Measurements from ENCODE around the gene DNAJC5. TPM values are rescaled to one million over a fixed set of nuclear protein-coding genes. Genes with fewer than 3 reads are reported as not detected.
"Not testable (repeated sequence)": the region's sequence is repeated elsewhere in the genome, so short reads cannot be mapped to it uniquely, and the experiment has no call there.

Gene DNAJC5
- total RNA-seq, 3 donors from 2014 or later, result 57.5 to 65.9 (median 65.4) TPM

GRCh38 chr20:63911176-63911575 lies 16.2 kb downstream of the DNAJC5 start:
- DNase-seq, result peak; percentile 79 to 80 (median 79)
- H3K9me3 ChIP-seq, result no peaks in the 10 kb centered on the region
- no peaks in the 10 kb centered on the region for H3K36me3 ChIP-seq (ENCODE audit: low read depth)
- TF ChIP-seq, protein P1, sequence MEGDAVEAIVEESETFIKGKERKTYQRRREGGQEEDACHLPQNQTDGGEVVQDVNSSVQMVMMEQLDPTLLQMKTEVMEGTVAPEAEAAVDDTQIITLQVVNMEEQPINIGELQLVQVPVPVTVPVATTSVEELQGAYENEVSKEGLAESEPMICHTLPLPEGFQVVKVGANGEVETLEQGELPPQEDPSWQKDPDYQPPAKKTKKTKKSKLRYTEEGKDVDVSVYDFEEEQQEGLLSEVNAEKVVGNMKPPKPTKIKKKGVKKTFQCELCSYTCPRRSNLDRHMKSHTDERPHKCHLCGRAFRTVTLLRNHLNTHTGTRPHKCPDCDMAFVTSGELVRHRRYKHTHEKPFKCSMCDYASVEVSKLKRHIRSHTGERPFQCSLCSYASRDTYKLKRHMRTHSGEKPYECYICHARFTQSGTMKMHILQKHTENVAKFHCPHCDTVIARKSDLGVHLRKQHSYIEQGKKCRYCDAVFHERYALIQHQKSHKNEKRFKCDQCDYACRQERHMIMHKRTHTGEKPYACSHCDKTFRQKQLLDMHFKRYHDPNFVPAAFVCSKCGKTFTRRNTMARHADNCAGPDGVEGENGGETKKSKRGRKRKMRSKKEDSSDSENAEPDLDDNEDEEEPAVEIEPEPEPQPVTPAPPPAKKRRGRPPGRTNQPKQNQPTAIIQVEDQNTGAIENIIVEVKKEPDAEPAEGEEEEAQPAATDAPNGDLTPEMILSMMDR (IDR thresholded peaks at IDR 0.05), result no peak
- H3K4me3 ChIP-seq, result no peak overlapping the region
- intact Hi-C loops (cut with DNase I, micrococcal nuclease), result no loop called here
- peak; percentile 87 for ATAC-seq
- H3K4me1 ChIP-seq (ENCODE audit: low read depth), result peaks cover 45% of the 10 kb centered on the region

DNA sequence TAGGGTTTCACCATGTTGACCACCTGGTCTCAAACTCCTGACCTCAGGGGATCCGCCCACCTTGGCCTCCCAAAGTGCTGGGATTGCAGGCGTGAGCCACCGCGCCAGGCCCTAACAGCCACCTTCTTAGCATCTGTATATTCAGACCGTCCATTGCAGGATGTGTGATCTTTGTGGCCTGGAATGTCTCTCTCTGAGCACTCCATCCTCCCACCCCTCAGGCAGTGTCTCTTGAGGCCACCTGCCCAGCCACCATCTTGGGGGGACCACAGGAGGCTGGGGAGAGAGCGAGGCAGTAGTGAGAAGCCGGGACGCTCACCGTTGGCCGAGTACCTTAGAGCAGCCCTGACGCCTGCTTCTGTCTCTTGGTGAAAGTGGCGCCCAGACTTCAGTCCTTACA lies 18.8 kb downstream of the DNAJC5 start:
- no peaks in the 10 kb centered on the region for H3K9me3 ChIP-seq
- no peak overlapping the region for H3K4me3 ChIP-seq
- no peak for DNase-seq
- intact Hi-C loops (cut with DNase I, micrococcal nuclease), result no loop called here
- ATAC-seq, result no peak
- TF ChIP-seq, protein P1 (IDR thresholded peaks at IDR 0.05), result no peak
- H3K36me3 ChIP-seq (ENCODE audit: low read depth), result no peaks in the 10 kb centered on the region
- H3K4me1 ChIP-seq (ENCODE audit: low read depth), result peaks cover 26% of the 10 kb centered on the region

GRCh38 chr20:63915471-63915870 lies 20.5 kb downstream of the DNAJC5 start:
- H3K4me3 ChIP-seq, result no peak overlapping the region
- no peak for ATAC-seq
- H3K9me3 ChIP-seq, result no peaks in the 10 kb centered on the region
- DNase-seq, result no peak
- H3K4me1 ChIP-seq (ENCODE audit: low read depth), result peaks cover 12% of the 10 kb centered on the region
- H3K36me3 ChIP-seq (ENCODE audit: low read depth), result no peaks in the 10 kb centered on the region
- TF ChIP-seq, protein P1 (IDR thresholded peaks at IDR 0.05), result no peak
- intact Hi-C loops (cut with DNase I, micrococcal nuclease), result no loop called here

DNA sequence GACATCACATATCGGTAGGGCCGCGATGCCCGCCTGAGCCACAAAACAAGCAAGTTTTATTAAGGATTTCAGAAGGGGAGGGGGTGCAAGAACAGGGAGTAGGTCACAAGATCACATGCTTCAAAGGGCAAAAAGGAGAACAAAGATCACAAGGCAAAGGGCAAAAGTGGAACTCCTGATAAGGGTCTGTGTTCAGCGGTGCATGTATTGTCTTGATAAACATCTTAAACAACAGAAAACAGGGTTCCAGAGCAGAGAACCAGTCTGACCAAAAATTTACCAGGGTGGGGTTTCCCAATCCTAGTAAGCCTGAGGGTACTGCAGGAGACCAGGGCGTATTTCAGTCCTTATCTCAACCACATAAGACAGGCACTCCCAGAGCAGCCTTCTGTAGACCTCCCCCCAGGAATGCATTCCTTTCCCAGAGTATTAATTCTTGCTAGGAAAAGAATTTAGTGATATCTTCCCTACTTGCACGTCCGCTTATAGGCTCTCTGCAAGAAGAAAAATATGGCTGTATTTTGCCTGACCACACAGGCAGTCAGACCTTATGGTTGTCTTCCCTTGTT lies 21.5 kb downstream of the DNAJC5 start:
- H3K4me1 ChIP-seq (ENCODE audit: low read depth); ATAC-seq; H3K4me3 ChIP-seq; intact Hi-C loops (cut with DNase I, micrococcal nuclease); H3K9me3 ChIP-seq; H3K36me3 ChIP-seq (ENCODE audit: low read depth); DNase-seq: not testable (repeated sequence)

GRCh38 chr20:63917811-63918210 lies 22.9 kb downstream of the DNAJC5 start:
- intact Hi-C loops (cut with DNase I, micrococcal nuclease), result no loop called here
- DNase-seq (no peak), ATAC-seq (no peak)
- H3K4me1 ChIP-seq (ENCODE audit: low read depth), result no peaks in the 10 kb centered on the region
- H3K36me3 ChIP-seq (ENCODE audit: low read depth), result no peaks in the 10 kb centered on the region
- H3K4me3 ChIP-seq, result no peak overlapping the region
- TF ChIP-seq, protein P1 (IDR thresholded peaks at IDR 0.05), result no peak
- no peaks in the 10 kb centered on the region for H3K9me3 ChIP-seq

GRCh38 chr20:63919130-63919529 lies 24.2 kb downstream of the DNAJC5 start:
- Histone ChIP-seq H3K4me3 (no peak overlapping the region), H3K36me3 (ENCODE audit: low read depth) (no peaks in the 10 kb centered on the region), H3K4me1 (ENCODE audit: low read depth) (no peaks in the 10 kb centered on the region), H3K9me3 (no peaks in the 10 kb centered on the region)
- DNase-seq (no peak), ATAC-seq (no peak)
- intact Hi-C loops (cut with DNase I, micrococcal nuclease), result no loop called here
- TF ChIP-seq, protein P1 (IDR thresholded peaks at IDR 0.05), result no peak
